Measurements from ENCODE around the gene CYCS. TPM values are rescaled to one million over a fixed set of nuclear protein-coding genes. Genes with fewer than 3 reads are reported as not detected.
"Not testable (repeated sequence)": the region's sequence is repeated elsewhere in the genome, so short reads cannot be mapped to it uniquely, and the experiment has no call there.

Gene CYCS
- total RNA-seq, 1 donor from 2014 or later, result 48.2 TPM

- Mint-ChIP-seq H3K9me3 (peaks cover 7% of the 10 kb centered on the region), H3K4me3 (no peak overlapping the region), H3K27me3 (ENCODE audit: low read depth) (peaks cover 5% of the 10 kb centered on the region), H3K27ac (no peak overlapping the region), H3K4me1 (no peaks in the 10 kb centered on the region), H3K36me3 (no peaks in the 10 kb centered on the region)
- no peak for DNase-seq (ENCODE audit: low spot score in 2 of 2, unreplicated experiment in 2 of 2)
- TF ChIP-seq CTCF (IDR thresholded peaks at IDR 0.05; ENCODE audit: unreplicated experiment), result no peak
Observed at GRCh38 chr7:25083201-25083600, 41.9 kb downstream of the CYCS start.

- not testable (repeated sequence) for DNase-seq (ENCODE audit: low spot score in 2 of 2, unreplicated experiment in 2 of 2); H3K4me3 Mint-ChIP-seq; H3K36me3 Mint-ChIP-seq; H3K4me1 Mint-ChIP-seq; H3K9me3 Mint-ChIP-seq; H3K27ac Mint-ChIP-seq; H3K27me3 Mint-ChIP-seq (ENCODE audit: low read depth)
Observed at GRCh38 chr7:25082041-25082440, 43.0 kb downstream of the CYCS start.

- no peak overlapping the region for H3K27ac Mint-ChIP-seq
Observed at GRCh38 chr7:25077096-25077495, 48.0 kb downstream of the CYCS start.

GRCh38 chr7:25075459-25075858 is 49.6 kb downstream of the CYCS start:
- Mint-ChIP-seq H3K4me1 (peaks cover 2% of the 10 kb centered on the region), H3K36me3 (no peaks in the 10 kb centered on the region), H3K27me3 (ENCODE audit: low read depth) (peaks cover 8% of the 10 kb centered on the region), H3K27ac (no peak overlapping the region), H3K9me3 (no peaks in the 10 kb centered on the region), H3K4me3 (no peak overlapping the region)
- no peak for DNase-seq (ENCODE audit: low spot score in 2 of 2, unreplicated experiment in 2 of 2)
- TF ChIP-seq CTCF (IDR thresholded peaks at IDR 0.05; ENCODE audit: unreplicated experiment), result no peak

More at GRCh38 chr7:25077096-25077495, 48.0 kb downstream of the CYCS start:
- Mint-ChIP-seq H3K4me3 (no peak overlapping the region), H3K4me1 (peaks cover 2% of the 10 kb centered on the region), H3K27me3 (ENCODE audit: low read depth) (peaks cover 6% of the 10 kb centered on the region), H3K36me3 (no peaks in the 10 kb centered on the region), H3K9me3 (no peaks in the 10 kb centered on the region)
- no peak for TF ChIP-seq CTCF (IDR thresholded peaks at IDR 0.05; ENCODE audit: unreplicated experiment)
- DNase-seq (ENCODE audit: low spot score in 2 of 2, unreplicated experiment in 2 of 2), result no peak

GRCh38 chr7:25073451-25073850 is 51.6 kb downstream of the CYCS start:
- H3K27me3 Mint-ChIP-seq (ENCODE audit: low read depth), result peaks cover 15% of the 10 kb centered on the region
- DNase-seq (ENCODE audit: low spot score in 2 of 2, unreplicated experiment in 2 of 2), result no peak
- H3K9me3 Mint-ChIP-seq, result no peaks in the 10 kb centered on the region
- H3K4me3 Mint-ChIP-seq, result no peak overlapping the region
- H3K27ac Mint-ChIP-seq, result no peak overlapping the region
- no peaks in the 10 kb centered on the region for H3K36me3 Mint-ChIP-seq
- peaks cover 5% of the 10 kb centered on the region for H3K4me1 Mint-ChIP-seq
- TF ChIP-seq CTCF (IDR thresholded peaks at IDR 0.05; ENCODE audit: unreplicated experiment), result no peak

Other genes with a start within 250 kb of the CYCS start
- gene OSBPL3, start 145.1 kb downstream of the CYCS start, total RNA-seq, result 9.8 to 11.9 TPM (median 11.0 TPM) in 3 replicates
- gene NPVF, start 103.2 kb upstream of the CYCS start, total RNA-seq, result not detected in 3 replicates